Umbilical cord (tissue), 2 donors: ENCODE data around the gene SLC6A6. TPM values are rescaled to one million over a fixed set of nuclear protein-coding genes. Genes with fewer than 3 reads are reported as not detected.
A peak's percentile ranks its signal among the peaks of the same experiment; 100 is the strongest.

Experiments used
- DNase-seq: peaks from one replicate; pipeline ENCODE4 v3.0.0-alpha.2; 2015; ENCODE audit warnings: low spot score
- total RNA-seq: library from RNA; depleted of rRNA; stranded (reverse); fragments of >200 nt; gene quantifications from one replicate; pipeline ENCODE4 v1.2.3, GENCODE V29; 2014; ENCODE audit warnings: low replicate concordance; ENCODE audit not compliant: insufficient read depth

The SLC6A6 gene
- total RNA-seq, 1 donor from 2014 or later: 19.3 TPM

DNA sequence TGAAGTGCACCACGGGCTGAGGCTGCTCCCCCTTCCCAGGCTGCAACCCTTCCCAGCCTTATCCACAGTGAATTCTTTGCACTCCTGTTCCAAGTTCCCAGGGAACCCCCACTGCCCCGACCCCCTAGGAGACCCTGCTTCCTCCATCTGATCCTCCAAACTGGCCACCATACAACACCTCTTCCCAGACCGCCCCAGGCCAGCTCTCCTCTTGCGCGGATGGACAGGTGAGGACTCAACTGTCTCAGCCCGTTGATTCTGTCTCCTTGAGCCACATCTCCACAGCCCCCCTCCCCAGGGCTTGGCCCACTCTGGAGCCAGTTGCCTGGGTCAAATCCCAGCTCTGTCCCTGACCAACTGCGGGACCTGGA, 116.0 kb downstream of the SLC6A6 start:
- DNase-seq: no peak

DNA sequence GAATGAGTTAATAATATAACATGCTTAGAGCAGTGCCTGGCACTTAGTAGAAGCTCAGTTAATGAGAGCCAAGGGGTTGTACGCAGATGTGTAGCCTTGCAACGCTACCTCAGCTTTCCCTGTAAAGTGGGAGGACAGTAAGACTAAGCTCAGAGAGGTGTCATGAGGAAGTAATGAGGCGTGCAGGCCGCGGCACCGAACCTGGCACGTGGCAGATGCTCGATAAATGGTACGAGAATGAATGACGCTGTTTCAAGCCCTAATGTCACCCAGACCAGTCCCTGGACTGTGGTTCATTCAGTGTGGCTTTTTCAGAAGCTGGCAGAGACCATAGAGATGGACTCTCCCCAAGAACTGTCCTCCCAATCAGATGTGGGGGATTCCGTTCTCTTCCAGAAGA, 116.5 kb downstream of the SLC6A6 start:
- no peak for DNase-seq

GRCh38 chr3:14519406-14519805, 117.0 kb downstream of the SLC6A6 start:
- DNase-seq: no peak

DNA sequence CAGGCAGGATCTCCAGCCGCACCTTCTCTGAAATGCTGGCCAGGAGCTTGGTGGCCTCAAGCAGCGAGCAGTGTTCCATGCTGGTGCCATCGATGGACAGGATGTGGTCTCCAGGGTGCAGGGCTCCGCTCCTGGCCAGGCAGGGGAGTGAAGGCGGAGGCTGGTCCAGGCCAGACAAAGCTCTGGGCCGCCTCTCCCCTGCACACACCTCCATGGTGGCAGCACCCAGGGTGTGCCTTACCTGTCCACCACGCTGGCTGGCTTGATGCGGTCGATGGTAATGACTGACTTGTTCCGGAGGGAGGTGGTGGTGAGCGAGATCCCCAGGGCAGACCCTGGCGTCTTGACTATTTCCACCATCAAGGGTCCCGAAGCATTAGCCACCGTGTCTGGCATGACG, 117.7 kb downstream of the SLC6A6 start:
- DNase-seq: no peak

GRCh38 chr3:14520967-14521366, 118.6 kb downstream of the SLC6A6 start:
- no peak for DNase-seq

DNA sequence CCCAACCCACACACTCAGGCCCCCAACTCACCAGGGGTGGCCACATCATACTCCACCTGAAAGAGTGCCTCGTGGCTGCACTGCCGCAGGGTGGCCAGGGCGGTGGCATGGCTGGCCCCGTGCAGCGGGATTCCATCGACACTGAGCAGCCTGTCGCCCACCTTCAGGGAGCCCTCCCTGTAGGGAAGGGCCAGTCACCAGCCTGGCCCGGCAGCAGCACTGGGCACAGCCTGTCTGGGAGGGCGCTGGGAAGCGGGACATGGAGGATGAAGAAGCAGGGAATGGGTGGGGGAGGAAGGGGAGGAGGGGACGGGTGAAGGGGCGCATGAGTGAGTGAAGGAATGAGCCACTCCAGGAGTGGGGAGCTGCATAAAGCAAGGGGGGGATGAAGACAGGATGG, 119.2 kb downstream of the SLC6A6 start:
- no peak for DNase-seq

DNA sequence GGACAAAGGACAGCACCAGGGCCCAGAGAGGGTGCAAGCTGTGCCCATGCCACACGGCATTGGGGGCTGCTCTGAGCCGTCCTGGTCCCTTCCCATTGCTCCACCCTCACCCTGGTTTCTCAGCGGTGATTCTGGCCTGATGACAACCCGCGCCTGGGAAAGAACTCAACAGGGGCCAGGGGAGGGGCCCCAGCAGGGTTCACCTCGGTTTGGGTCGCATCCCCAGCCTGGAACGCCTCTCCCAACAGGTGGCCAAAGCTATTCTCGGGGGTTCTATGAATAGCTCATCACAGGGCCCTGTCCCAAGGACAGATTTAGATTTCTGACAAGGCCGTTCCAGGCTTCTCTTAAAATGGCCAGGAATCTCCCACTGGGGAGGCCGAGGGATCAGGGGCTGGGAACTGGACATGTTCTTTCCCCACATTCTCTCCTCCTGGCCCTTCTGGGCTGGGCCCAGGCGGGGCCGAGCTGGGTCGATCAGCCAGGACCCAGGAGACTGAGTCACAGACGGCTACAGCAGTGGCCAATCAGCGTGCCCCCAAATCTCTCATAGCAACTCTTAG, 119.8 kb downstream of the SLC6A6 start:
- DNase-seq: no peak

DNA sequence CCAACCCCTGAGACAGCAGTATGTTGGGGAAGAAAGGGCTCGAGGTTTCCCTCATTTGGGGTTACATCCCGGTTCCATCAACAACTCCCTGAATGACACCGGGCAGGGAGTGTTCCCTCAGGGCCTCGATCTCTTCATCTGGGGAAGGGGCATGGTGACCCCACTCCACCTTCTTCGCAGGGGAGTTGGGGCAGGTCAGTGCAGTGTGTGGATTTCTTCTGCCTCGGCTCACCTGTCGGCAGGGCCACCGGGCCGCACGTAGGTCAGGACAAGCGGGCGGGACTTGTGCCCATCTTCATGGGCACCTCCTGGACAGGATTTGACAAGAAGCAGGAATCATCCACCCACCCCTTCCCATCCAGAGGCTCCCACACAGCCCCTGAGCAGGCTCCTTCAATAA, 120.4 kb downstream of the SLC6A6 start:
- DNase-seq: no peak

- DNase-seq: peak; percentile 16
Observed at GRCh38 chr3:14523792-14524191, 121.4 kb downstream of the SLC6A6 start.

DNA sequence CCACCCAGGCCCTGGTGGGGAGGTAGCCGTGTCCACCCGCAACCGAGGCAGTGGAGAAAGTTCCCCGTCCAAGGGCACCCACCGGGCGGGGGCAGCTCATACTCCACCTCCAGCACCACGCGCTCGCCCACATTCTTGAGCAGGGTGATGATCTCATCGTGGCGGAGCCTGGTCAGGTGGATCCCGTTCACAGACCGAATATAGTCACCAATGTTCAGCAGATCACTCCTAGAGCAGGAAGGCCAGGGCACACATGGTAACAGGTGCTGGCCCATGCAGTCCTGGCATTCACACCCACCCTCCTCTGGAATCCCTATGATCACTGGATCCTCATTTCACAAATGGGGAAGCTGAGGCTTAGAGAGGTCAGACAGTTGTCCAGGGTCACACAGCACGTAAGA, 121.9 kb downstream of the SLC6A6 start:
- DNase-seq: no peak

GRCh38 chr3:14524920-14525660, 122.7 kb downstream of the SLC6A6 start:
- DNase-seq: no peak

- DNase-seq: peak; percentile 88
Observed at GRCh38 chr3:14525685-14526631, 123.6 kb downstream of the SLC6A6 start.

DNA sequence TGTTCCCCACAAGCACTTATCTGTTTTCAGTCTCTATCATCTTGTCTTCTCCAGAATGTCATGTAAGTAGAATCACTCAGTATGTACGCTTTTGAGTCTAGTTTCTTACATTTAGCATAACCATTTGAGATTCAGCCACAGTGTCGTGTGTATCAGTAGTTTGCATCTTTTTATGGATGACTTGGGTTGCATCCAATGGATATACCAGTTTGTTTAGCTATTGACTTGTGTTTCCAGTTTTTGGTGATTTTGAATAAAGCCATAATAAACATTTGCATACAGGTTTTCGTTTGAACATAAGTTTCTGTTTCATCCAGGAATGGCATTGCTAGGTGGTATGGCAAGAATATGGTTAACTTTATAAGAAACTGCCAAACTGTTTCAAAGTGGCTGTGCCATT, 125.7 kb downstream of the SLC6A6 start:
- no peak for DNase-seq

DNA sequence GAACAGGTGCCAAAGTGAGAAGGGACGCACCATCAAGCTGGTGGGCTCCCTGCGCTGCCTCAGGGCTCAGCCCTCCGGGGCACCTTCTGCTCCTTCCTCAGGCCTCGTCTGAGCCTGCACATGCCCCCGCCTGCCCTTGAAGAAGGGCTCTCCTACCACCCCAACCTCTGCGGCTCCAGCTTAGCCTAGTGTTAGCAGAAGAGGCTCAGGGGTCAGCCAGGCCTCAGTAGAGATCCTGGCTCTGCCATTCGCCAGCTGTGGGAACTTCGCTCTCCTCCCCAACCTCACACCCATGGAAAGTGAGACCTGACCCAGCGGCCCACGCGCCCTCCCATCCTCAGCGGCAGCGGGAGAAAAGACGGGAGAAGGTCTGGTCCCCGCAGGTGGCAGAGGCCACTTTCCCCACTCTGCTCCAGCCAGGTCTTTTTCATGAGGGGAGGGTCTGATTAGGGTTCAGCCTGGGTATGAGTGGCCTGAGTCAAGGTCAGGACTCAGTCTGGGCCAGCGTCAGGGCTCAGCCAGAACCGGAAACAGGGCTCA, 129.5 kb downstream of the SLC6A6 start:
- no peak for DNase-seq

GRCh38 chr3:14532691-14533456, 130.5 kb downstream of the SLC6A6 start:
- peak; percentile 87 for DNase-seq

DNA sequence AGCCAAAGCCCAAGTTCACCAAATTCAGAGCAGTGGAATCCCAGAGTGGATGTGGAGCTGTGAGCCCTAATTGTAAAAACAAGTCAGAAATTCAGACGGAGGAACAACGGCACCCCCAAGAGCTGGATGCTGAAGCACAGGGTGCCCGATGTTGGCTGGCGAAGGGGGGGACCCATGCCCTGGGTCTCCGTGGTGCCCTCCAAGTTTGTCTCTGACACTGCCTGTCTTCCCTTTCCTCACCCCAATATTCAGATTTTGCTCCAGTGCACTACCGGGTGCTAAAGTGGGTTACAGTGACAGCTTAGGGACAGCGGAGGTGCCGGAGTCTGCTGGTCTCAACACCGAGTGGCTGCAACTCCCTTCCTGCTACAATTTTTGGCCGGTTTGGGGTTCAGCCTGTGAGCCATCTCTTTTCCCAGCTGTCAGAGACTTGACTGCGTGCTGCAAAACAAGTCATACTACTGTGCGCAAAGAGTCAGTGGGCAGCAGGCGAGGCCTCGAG, 131.1 kb downstream of the SLC6A6 start:
- DNase-seq: no peak

DNA sequence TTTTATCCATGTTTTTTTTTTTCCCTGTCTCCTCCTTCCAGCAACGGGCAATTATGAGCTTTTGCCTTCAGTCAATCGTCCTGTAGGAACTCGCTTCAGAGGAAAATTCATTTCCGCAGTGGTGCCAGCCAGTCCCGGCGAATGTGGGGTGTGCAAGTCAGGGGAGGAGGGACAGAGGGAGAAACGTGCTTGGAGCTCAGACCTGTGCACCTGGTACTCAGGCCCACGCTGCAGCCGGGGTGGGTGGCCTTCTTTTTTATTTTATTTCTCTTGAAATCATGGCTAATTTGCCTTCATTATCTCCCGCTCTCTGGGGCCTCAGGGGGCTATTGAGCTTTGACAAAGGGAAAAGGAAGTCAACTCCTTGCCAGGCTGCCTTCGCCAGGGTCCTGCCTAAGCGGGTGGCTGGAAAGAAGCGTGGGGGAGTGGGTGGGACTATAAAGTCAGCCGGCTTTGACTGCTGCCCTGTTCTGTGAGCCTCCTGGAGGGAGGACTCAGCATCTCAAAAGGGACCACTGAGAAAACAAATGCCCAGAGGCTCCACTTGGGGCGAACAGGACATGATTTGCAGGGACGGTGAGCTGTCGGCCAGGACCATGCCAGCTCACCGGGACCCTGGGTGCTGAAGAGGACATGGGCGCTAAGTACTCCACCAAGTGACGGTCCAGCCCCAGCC, 132.2 kb downstream of the SLC6A6 start:
- DNase-seq: peak; percentile 31

GRCh38 chr3:14535616-14536015, 133.2 kb downstream of the SLC6A6 start:
- no peak for DNase-seq

DNA sequence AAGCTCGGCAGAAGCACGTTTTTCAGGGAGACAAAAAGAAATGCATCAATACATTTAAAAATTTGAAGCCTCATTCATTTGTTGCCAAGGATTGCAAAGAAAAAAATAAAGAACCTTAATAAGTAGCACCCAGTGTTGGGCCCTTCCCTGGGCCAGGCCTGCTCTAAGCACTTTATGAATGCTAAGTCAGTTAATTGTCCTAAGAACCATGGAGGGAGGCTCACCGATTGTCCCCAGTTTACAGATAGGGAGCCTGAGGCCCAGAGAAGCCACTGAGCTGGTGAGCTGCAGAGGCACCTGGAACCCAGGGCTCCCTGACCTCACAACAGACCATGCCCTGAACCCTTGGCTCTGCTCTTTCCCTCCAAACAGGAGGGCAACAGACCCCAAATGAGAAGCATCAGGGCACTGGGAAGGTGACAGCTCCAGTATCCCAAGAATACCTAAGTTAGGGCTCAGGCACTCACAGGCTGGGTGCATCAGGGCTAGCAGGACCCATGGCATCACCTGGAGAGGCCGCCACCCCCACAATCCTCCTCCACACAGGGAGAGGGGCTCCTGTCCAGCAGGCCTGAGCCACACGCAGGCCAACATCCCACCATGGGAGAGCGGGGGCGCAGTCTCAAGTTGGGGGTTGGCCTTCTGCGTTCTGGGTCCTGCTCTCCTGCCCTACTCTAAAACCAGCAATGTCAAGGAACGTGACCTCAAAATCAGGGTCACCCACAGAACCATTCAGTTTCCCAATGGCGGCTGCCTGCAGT, 133.8 kb downstream of the SLC6A6 start:
- DNase-seq: no peak
